K562 (cell line): ENCODE data around the gene PHACTR3.

ENCODE experiments used
- BRF1 ChIP-seq: IDR thresholded peaks from 3 replicates; pipeline ENCODE4 v1.6.1; 2011; ENCODE audit warnings: borderline replicate concordance, mild to moderate bottlenecking; ENCODE audit not compliant: insufficient read length; ENCODE audit errors: extremely low read depth
- CTCF ChIP-seq, 3 experiments: IDR thresholded peaks in 2 of 3; conservative IDR thresholded peaks in 1 of 3; 2 replicates each; pipeline ENCODE4 v1.5.1; 2011 to 2012; ENCODE audit warnings: low read length in 3 of 3, mild to moderate bottlenecking in 3 of 3, control low read depth in 2 of 3, improper control_type of control experiment in 1 of 3, inconsistent platforms in 1 of 3, low read depth in 1 of 3, mixed read lengths in 1 of 3, moderate library complexity in 1 of 3; ENCODE audit not compliant: insufficient read depth in 2 of 3
- EP300 ChIP-seq: IDR thresholded peaks from 2 replicates; pipeline ENCODE4 v1.6.1; 2012; ENCODE audit warnings: low read length, improper control_type of control experiment
- ETS1 ChIP-seq: conservative IDR thresholded peaks from 2 replicates; pipeline ENCODE4 v1.6.1; 2011; ENCODE audit warnings: low read depth, mild to moderate bottlenecking, low read length; ENCODE audit not compliant: control insufficient read depth
- EWSR1 ChIP-seq: fragments of 450-650 bp; IDR thresholded peaks from 2 replicates; pipeline ENCODE4 v1.6.1; 2018; ENCODE audit warnings: borderline replicate concordance, mild to moderate bottlenecking, low read depth, moderate library complexity; ENCODE audit not compliant: partially characterized antibody
- MAZ ChIP-seq, 2 experiments: fragments of 450-650 bp in 1 of 2; sonication (generic) in 1 of 2; formaldehyde crosslinking; IDR thresholded peaks in 1 of 2; conservative IDR thresholded peaks in 1 of 2; 2 replicates each; pipeline versions ENCODE4 v1.4.0 to v1.5.0; 2020; ENCODE audit warnings: mild to moderate bottlenecking in 1 of 2, missing genetic modification reagents in 1 of 2
- SRSF1 ChIP-seq: fragments of 200-400 bp; formaldehyde crosslinking; IDR thresholded peaks from 2 replicates; pipeline ENCODE4 v1.6.1; 2017; ENCODE audit warnings: mild to moderate bottlenecking, low read depth, low read length, moderate library complexity
- TAF1 ChIP-seq: IDR thresholded peaks from 2 replicates; pipeline ENCODE4 v1.6.1; 2011; ENCODE audit warnings: mild to moderate bottlenecking, low read length, moderate library complexity; ENCODE audit not compliant: insufficient read depth, control insufficient read depth, severe bottlenecking; ENCODE audit errors: extremely low read depth
- USF2 ChIP-seq: sonication (generic); formaldehyde crosslinking; IDR thresholded peaks from 2 replicates; pipeline ENCODE4 v1.5.0; 2020; ENCODE audit warnings: missing genetic modification reagents
- XRCC4 ChIP-seq: IDR thresholded peaks from one replicate; pipeline ENCODE4 v1.6.1; 2011; ENCODE audit not compliant: insufficient read depth, insufficient read length; ENCODE audit errors: extremely low read depth
- ZFP36 ChIP-seq: fragments of 150-350 bp; IDR thresholded peaks from 2 replicates; pipeline ENCODE4 v1.6.1; 2018; ENCODE audit warnings: low read length, low read depth; ENCODE audit not compliant: partially characterized antibody
- ZFPM2 ChIP-seq: fragments of 250-450 bp; sonication (Bioruptor Pico); IDR thresholded peaks from 2 replicates; pipeline ENCODE4 v1.5.1; 2022; ENCODE audit warnings: mild to moderate bottlenecking
- ZNF165 ChIP-seq: fragments of 250-450 bp; sonication (Bioruptor Pico); IDR thresholded peaks from 2 replicates; pipeline ENCODE4 v1.4.0; 2020; ENCODE audit warnings: borderline replicate concordance
- ZNF41 ChIP-seq: fragments of 250-450 bp; sonication (Bioruptor Pico); conservative IDR thresholded peaks from 2 replicates; pipeline ENCODE4 v1.4.0; 2020; ENCODE audit warnings: mild to moderate bottlenecking

GRCh38 chr20:59809630-59810448 is 205.5 kb downstream of the PHACTR3 start:
- TF ChIP-seq TAF1: no peak
- TF ChIP-seq CTCF (IDR thresholded peaks at IDR 0.05 in 2 of 3, conservative IDR thresholded peaks at IDR 0.05 in 1 of 3; ENCODE audit: insufficient read depth in 2 of 3, low read depth in 1 of 3, low read length in 3 of 3): no peak
- TF ChIP-seq USF2: no peak
- no peak for TF ChIP-seq ZNF165 (CRISPR knock-in tag)
- no peak for TF ChIP-seq ZNF41
- TF ChIP-seq BRF1: no peak
- TF ChIP-seq XRCC4: no peak
- TF ChIP-seq ZFP36: no peak
- no peak for TF ChIP-seq ETS1
- TF ChIP-seq EWSR1: no peak
- TF ChIP-seq EP300: no peak
- TF ChIP-seq ZFPM2 (CRISPR knock-in tag): no peak
- TF ChIP-seq MAZ (CRISPR knock-in tag; conservative IDR thresholded peaks at IDR 0.05 in 1 of 2, IDR thresholded peaks at IDR 0.05 in 1 of 2): no peak
- no peak for TF ChIP-seq SRSF1
